Brain microvascular endothelial cell (primary cell): ENCODE results near the gene CNTNAP2.

Experiments used
- DNase-seq: peaks from one replicate; pipeline ENCODE4 v3.0.0-alpha.2; 2020
- H3K27ac ChIP-seq: fragments of 250-450 bp; sonication (Bioruptor Pico); 2 replicates; pipeline ENCODE4 v1.5.1; 2020; ENCODE audit warnings: mild to moderate bottlenecking, moderate library complexity
- H3K27me3 ChIP-seq: fragments of 250-450 bp; sonication (Bioruptor Pico); replicated peaks from 2 replicates; pipeline ENCODE4 v1.5.1; 2020; ENCODE audit warnings: mild to moderate bottlenecking
- H3K36me3 ChIP-seq: fragments of 250-450 bp; sonication (Bioruptor Pico); replicated peaks from 2 replicates; pipeline ENCODE4 v1.5.1; 2020; ENCODE audit warnings: mild to moderate bottlenecking
- H3K4me3 ChIP-seq: 2 replicates; pipeline ENCODE4 v1.5.1; 2011; ENCODE audit warnings: low read depth, mild to moderate bottlenecking, control low read depth, low read length, moderate library complexity
- CTCF ChIP-seq: IDR thresholded peaks from 2 replicates; pipeline ENCODE4 v1.5.1; 2011; ENCODE audit warnings: low read depth, mild to moderate bottlenecking, moderate library complexity, low read length, control low read depth, inconsistent platforms; ENCODE audit errors: missing control alignments
- in situ Hi-C: cut with HindIII; loops from 2 replicates; pipeline ENCODE4 v1.10.0; 2017; ENCODE audit warnings: low sequenced_read_pairs, low pct_ligation_motif_present

The CNTNAP2 gene

GRCh38 chr7:146090023-146090645, 26.5 kb upstream of the CNTNAP2 start:
- in situ Hi-C loops: no loop called here
- peak; percentile 73 for TF ChIP-seq CTCF
- Histone ChIP-seq H3K27ac (no peak overlapping the region), H3K27me3 (no peaks in the 10 kb centered on the region), H3K4me3 (no peak overlapping the region), H3K36me3 (no peaks in the 10 kb centered on the region)
- no peak for DNase-seq

GRCh38 chr7:146094356-146094755, 22.2 kb upstream of the CNTNAP2 start:
- TF ChIP-seq CTCF: no peak

GRCh38 chr7:146096994-146097393, 19.6 kb upstream of the CNTNAP2 start:
- DNase-seq: no peak
- Histone ChIP-seq H3K36me3 (no peaks in the 10 kb centered on the region), H3K4me3 (no peak overlapping the region), H3K27ac (no peak overlapping the region), H3K27me3 (no peaks in the 10 kb centered on the region)
- in situ Hi-C loops: no loop called here
- TF ChIP-seq CTCF: peak; percentile 44

More at GRCh38 chr7:146094356-146094755, 22.2 kb upstream of the CNTNAP2 start:
- no peak for DNase-seq
- Histone ChIP-seq H3K36me3 (no peaks in the 10 kb centered on the region), H3K4me3 (no peak overlapping the region), H3K27me3 (no peaks in the 10 kb centered on the region), H3K27ac (no peak overlapping the region)
- in situ Hi-C loops: no loop called here

GRCh38 chr7:146106319-146106718, 10.3 kb upstream of the CNTNAP2 start:
- H3K36me3 ChIP-seq: no peaks in the 10 kb centered on the region
- no peak for TF ChIP-seq CTCF
- in situ Hi-C loops: no loop called here
- no peak overlapping the region for H3K27ac ChIP-seq
- H3K27me3 ChIP-seq: no peaks in the 10 kb centered on the region
- no peak for DNase-seq
- H3K4me3 ChIP-seq: no peak overlapping the region

- DNase-seq: no peak
- TF ChIP-seq CTCF: no peak
- in situ Hi-C loops: no loop called here
- H3K27ac ChIP-seq: no peak overlapping the region
- H3K36me3 ChIP-seq: no peaks in the 10 kb centered on the region
- H3K27me3 ChIP-seq: no peaks in the 10 kb centered on the region
- no peak overlapping the region for H3K4me3 ChIP-seq
Measured at GRCh38 chr7:146112755-146113154, 3.8 kb upstream of the CNTNAP2 start.

- no peaks in the 10 kb centered on the region for H3K27me3 ChIP-seq
- no peaks in the 10 kb centered on the region for H3K36me3 ChIP-seq
- H3K4me3 ChIP-seq: peak overlapping the region; percentile 62
- H3K27ac ChIP-seq: no peak overlapping the region
- in situ Hi-C loops: no loop called here
- DNase-seq: no peak
- TF ChIP-seq CTCF: no peak
Measured at GRCh38 chr7:146115548-146115850, 1.1 kb upstream of the CNTNAP2 start.
